HFFc6 (cell line): Measurements from ENCODE around the gene FRMPD2. TPM values are rescaled to one million over a fixed set of nuclear protein-coding genes. Genes with fewer than 3 reads are reported as not detected.

Source experiments
- DNase-seq: peaks from one replicate; pipeline ENCODE4 v3.0.0-alpha.2; 2018
- H3K27ac Mint-ChIP-seq: 2 replicates; pipeline ENCODE4 v1.8.0; 2020; ENCODE audit warnings: mild to moderate bottlenecking, mixed read lengths
- H3K27me3 Mint-ChIP-seq: 2 replicates; pipeline ENCODE4 v1.8.0; 2021; ENCODE audit warnings: mild to moderate bottlenecking, moderate library complexity, mixed read lengths; ENCODE audit not compliant: insufficient read depth
- H3K36me3 Mint-ChIP-seq: 2 replicates; pipeline ENCODE4 v1.8.0; 2021; ENCODE audit warnings: low read depth, mixed read lengths
- H3K4me1 Mint-ChIP-seq: 2 replicates; pipeline ENCODE4 v1.8.0; 2020; ENCODE audit warnings: low read depth, mixed read lengths
- H3K4me3 Mint-ChIP-seq: 2 replicates; pipeline ENCODE4 v1.8.0; 2020; ENCODE audit warnings: mild to moderate bottlenecking, moderate library complexity, mixed read lengths
- H3K9me3 Mint-ChIP-seq: 2 replicates; pipeline ENCODE4 v1.8.0; 2020; ENCODE audit warnings: mild to moderate bottlenecking, mixed read lengths
- CTCF ChIP-seq: fragments of 200-600 bp; sonication (generic); IDR thresholded peaks from 2 replicates; pipeline ENCODE4 v1.5.0; 2021; ENCODE audit warnings: antibody characterized with exemption, mild to moderate bottlenecking
- total RNA-seq, 6 experiments: library from RNA; stranded (reverse); fragmentation: NEBNext Ultra II Directional; extraction: Animal tissue kit (Norgen Biotek cat#: 25700); gene quantifications; 2 replicates in 1 of 6; 3 replicates in 5 of 6; pipeline ENCODE4 v1.2.3, GENCODE V29; 2021

Gene FRMPD2
- total RNA-seq, 6 experiments from 2014 or later, result not detected

- Mint-ChIP-seq H3K4me1 (peaks cover 14% of the 10 kb centered on the region; the same call in 1 of the 2 replicates), H3K4me3 (no peak overlapping the region), H3K9me3 (no peaks in the 10 kb centered on the region), H3K27me3 (peaks cover 32% of the 10 kb centered on the region), H3K36me3 (no peaks in the 10 kb centered on the region), H3K27ac (no peak overlapping the region)
- DNase-seq, result no peak
- TF ChIP-seq CTCF, result no peak
Measured at GRCh38 chr10:48255722-48256121, 18.8 kb downstream of the FRMPD2 start.

- H3K4me3 Mint-ChIP-seq, result no peak overlapping the region
- DNase-seq, result no peak
- H3K27ac Mint-ChIP-seq, result no peak overlapping the region
Measured at GRCh38 chr10:48254750-48255512, 19.6 kb downstream of the FRMPD2 start.

GRCh38 chr10:48253970-48254657, 20.4 kb downstream of the FRMPD2 start:
- no peaks in the 10 kb centered on the region for H3K36me3 Mint-ChIP-seq
- peaks cover 36% of the 10 kb centered on the region for H3K27me3 Mint-ChIP-seq
- TF ChIP-seq CTCF, result no peak
- no peaks in the 10 kb centered on the region for H3K9me3 Mint-ChIP-seq
- no peak overlapping the region for H3K4me3 Mint-ChIP-seq
- H3K27ac Mint-ChIP-seq, result no peak overlapping the region
- peaks cover 14% of the 10 kb centered on the region; the same call in 1 of the 2 replicates for H3K4me1 Mint-ChIP-seq
- peak; percentile 23 for DNase-seq

More at GRCh38 chr10:48254750-48255512, 19.6 kb downstream of the FRMPD2 start:
- peaks cover 14% of the 10 kb centered on the region; the same call in 1 of the 2 replicates for H3K4me1 Mint-ChIP-seq
- H3K9me3 Mint-ChIP-seq, result no peaks in the 10 kb centered on the region
- TF ChIP-seq CTCF, result no peak
- H3K27me3 Mint-ChIP-seq, result peaks cover 28% of the 10 kb centered on the region
- H3K36me3 Mint-ChIP-seq, result no peaks in the 10 kb centered on the region

- peaks cover 37% of the 10 kb centered on the region for H3K27me3 Mint-ChIP-seq
- DNase-seq, result no peak
- TF ChIP-seq CTCF, result no peak
- no peak overlapping the region for H3K4me3 Mint-ChIP-seq
- H3K9me3 Mint-ChIP-seq, result no peaks in the 10 kb centered on the region
- H3K27ac Mint-ChIP-seq, result no peak overlapping the region
- H3K36me3 Mint-ChIP-seq, result no peaks in the 10 kb centered on the region
- H3K4me1 Mint-ChIP-seq, result peaks cover 14% of the 10 kb centered on the region; the same call in 1 of the 2 replicates
Measured at GRCh38 chr10:48252354-48252650, 22.2 kb downstream of the FRMPD2 start.

- peaks cover 14% of the 10 kb centered on the region; the same call in 1 of the 2 replicates for H3K4me1 Mint-ChIP-seq
- H3K9me3 Mint-ChIP-seq, result no peaks in the 10 kb centered on the region
- no peaks in the 10 kb centered on the region for H3K36me3 Mint-ChIP-seq
- no peak overlapping the region for H3K27ac Mint-ChIP-seq
- no peak for TF ChIP-seq CTCF
- H3K4me3 Mint-ChIP-seq, result no peak overlapping the region
- peaks cover 41% of the 10 kb centered on the region for H3K27me3 Mint-ChIP-seq
- DNase-seq, result no peak
Measured at GRCh38 chr10:48251525-48252353, 22.8 kb downstream of the FRMPD2 start.
